Activated CD4-positive, alpha-beta T cell treated with anti-CD3 and anti-CD28 coated beads, Interleukin-2, amount 50 U/mL, for 24 hours (primary cell): ENCODE results near the gene TTI1.
"Not testable (repeated sequence)": the region's sequence is repeated elsewhere in the genome, so short reads cannot be mapped to it uniquely, and the experiment has no call there.

Experiments
- DNase-seq, 2 donors: peaks; one replicate each; pipeline ENCODE4 v3.0.0-alpha.2; 2020; ENCODE audit warnings: low read depth in 1 of 2, low spot score in 1 of 2

Gene TTI1

DNA sequence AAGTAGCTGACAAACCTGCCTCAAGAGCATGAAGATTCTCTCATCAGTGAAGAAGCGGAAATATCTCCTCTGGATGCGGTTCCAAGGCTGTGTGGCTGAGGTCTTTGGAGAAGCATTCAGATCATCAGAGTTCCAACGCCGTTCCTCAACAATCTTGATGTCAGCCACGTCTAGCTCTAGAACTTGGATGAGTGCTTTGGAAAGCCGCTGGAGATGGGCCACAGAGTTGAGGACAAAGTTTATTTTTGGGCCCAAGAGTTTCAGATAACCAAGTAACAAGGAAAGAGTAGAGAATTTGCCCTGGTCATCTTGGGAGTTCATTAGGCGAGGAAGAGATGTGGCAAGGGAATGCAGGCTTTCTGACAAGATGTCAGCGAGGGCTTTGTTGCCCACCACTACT lies 20.9 kb downstream of the TTI1 start:
- DNase-seq = no peak

DNA sequence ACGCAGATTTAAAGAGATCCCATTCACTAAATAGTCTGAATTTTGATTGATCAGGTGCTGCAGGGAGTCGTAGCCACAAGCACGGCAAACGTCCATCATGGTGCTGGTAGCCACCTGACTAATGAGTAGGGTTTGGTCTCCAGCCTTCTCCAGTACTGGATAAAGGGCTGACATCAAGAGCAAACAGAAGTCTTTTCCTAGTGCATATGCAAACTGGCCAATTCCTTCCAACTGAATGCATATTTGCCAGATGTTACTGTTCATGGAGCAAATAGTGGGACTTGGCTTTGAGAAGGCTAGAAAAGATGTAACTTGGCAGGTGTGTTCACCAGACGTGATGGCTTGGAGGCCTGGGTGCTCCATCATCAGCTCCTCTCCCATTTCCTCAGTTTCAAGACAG lies 21.6 kb downstream of the TTI1 start:
- DNase-seq = no peak

DNA sequence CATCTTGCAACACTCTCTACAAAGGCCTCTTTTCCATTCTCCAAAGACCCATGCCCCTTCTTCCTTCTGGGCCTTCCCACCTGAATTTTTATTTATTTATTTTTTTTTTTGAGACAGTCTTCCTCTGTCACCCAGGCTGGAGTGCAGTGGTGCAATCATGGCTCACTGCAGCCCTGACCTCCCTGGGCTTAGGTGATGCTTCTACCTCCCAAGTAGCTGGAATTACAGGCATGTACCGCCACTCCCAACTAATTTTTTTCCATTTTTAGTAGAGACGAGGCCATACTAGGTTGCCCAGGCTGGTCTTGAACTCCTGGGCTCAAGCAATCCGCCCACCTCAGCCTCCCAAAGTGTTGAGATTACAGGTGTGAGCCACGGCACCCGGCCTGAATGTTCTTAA lies 23.8 kb downstream of the TTI1 start:
- DNase-seq = not testable (repeated sequence)

GRCh38 chr20:38008233-38008944 lies 24.9 kb downstream of the TTI1 start:
- no peak for DNase-seq

DNA sequence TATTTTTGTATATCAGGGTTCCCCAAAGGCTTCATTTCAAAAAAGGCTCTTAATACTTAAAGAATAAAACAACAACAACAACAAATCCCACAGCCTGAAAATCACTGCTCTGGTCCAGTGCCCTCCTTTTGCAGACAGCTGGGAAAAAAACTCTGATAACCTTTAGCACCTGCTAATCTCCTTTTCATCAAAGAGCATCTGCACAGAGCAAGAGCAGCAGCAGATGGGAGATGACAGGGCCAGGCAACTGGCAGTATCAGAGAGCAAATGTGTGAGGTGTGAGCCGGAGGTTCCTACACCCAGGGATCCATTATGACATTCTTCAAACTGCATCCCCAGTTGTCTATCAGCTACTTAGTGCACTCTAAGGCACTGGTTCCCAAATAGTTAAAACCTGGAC lies 25.7 kb downstream of the TTI1 start:
- no peak for DNase-seq

DNA sequence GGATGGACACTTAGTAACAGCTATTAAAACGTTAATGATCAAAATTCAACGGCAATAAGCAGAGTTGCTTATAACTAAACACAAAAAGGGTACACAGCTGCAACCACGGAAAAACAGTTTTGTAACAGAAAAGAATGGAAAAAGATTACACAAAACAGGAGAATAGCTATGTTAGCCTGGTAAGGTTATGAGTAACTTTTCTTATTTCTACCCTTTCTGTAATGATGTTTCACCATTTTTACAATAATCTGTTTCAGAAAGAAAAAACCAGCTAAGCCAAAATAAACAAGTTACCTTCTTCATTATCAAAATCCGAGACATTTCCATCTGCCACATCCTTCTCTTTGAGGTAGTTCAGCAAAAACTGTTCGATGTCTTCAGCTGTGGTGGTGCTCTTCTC lies 27.4 kb downstream of the TTI1 start:
- no peak for DNase-seq

- no peak for DNase-seq
These were observed 28.8 kb downstream of the TTI1 start for GRCh38 chr20:38004416-38004815.

DNA sequence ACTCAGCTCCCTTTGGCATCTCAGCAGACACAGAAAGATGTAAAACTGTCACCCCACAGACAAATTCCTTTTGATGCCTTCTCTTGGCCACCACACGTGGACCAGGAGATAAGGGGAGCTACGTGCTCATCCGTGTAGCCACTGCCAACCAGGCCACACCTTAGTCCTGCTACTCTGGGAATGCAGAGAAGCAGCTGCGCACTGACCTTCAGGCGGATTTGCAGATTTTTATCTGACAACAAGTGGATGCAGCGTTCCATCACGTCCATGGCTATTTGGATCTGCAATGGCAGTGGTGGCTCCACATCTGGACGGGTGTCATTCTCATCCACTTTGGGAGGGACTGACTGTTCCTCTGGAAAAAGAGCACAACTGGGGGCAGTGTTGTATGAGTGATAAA lies 30.8 kb downstream of the TTI1 start:
- no peak for DNase-seq

GRCh38 chr20:38001981-38002380 lies 31.3 kb downstream of the TTI1 start:
- DNase-seq = no peak

- no peak for DNase-seq
These were observed 31.9 kb downstream of the TTI1 start for GRCh38 chr20:38001173-38001875.

- DNase-seq = no peak
These were observed 33.0 kb downstream of the TTI1 start for GRCh38 chr20:38000293-38000692.

DNA sequence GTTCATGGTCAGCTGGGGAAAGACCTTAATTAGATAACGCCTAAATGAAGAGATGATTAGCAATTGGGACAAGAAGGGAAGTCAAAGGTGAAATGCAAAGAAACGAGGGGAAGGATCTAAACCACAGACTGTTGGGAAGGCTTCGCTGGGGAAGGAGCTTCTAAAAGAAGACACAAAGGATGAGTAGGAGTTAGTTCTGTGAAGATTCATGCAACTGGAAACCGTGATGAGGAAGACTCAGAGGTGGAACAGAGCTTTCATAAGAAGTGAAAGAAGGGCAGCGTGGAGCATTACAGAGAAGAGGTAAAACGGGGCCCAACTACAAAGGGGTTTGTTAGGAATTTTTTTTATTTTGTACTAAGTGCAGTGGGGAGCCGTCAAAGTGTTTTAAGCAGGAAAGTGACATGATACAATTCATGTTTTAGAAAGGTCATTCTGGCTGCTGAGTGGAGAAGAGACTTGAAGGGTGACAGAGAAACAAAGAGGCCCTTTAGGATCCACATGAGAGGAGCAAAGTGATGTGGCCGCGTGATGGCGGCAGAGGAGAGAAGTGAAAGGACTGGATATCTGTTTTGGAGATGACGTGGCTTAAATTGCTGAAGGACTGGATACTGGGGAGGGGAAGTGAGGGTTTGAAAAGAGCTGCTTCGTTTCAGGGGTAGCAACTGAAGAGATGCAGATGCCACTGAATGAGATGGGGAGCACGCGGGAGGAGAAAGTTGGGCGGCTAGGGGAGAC lies 33.6 kb downstream of the TTI1 start:
- DNase-seq = no peak

GRCh38 chr20:37997516-37997915 lies 35.7 kb downstream of the TTI1 start:
- no peak for DNase-seq

- DNase-seq = no peak
These were observed 37.2 kb downstream of the TTI1 start for GRCh38 chr20:37995856-37996605.

- DNase-seq = no peak
These were observed 38.7 kb downstream of the TTI1 start for GRCh38 chr20:37994512-37994911.

DNA sequence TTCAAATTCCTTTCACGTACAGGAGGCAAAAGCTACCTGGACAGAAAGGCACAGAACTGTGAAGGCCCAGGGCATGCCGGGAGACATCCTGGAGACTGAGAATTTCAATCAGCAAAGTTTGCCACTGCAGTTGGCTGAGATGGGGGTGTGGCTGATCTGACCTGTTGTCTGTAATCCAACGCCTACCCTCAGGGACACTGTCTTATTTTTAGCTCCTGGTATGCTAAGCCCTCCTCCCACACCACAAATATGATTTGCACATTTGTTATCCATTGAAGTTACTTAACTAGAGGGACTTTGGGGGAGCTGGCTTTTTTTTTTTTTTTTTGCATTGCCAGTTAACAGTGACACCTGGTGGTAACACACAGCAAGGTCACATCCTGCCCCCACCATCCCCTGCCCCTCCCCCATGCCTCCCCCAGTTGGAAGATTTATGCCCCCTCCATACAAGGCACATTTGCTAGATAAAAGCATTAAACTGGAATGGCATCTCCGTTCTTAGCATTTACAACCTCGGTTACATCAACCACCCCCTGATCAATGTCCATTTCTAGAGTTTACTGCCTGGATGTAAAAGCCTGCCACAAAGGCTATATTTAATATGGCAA lies 40.4 kb downstream of the TTI1 start:
- no peak for DNase-seq

- no peak for DNase-seq
These were observed 41.3 kb downstream of the TTI1 start for GRCh38 chr20:37991908-37992307.

- DNase-seq = no peak
These were observed 41.9 kb downstream of the TTI1 start for GRCh38 chr20:37991157-37991866.

GRCh38 chr20:37990571-37991151 lies 42.6 kb downstream of the TTI1 start:
- peak in 1 of 2 donors; percentile 6 for DNase-seq
